Measurements from ENCODE around the gene MAGI2. TPM values are rescaled to one million over a fixed set of nuclear protein-coding genes. Genes with fewer than 3 reads are reported as not detected.
"Not testable (repeated sequence)": the region's sequence is repeated elsewhere in the genome, so short reads cannot be mapped to it uniquely, and the experiment has no call there.

Gene MAGI2
- total RNA-seq, 1 donor from 2014 or later = 8.0 TPM

DNA sequence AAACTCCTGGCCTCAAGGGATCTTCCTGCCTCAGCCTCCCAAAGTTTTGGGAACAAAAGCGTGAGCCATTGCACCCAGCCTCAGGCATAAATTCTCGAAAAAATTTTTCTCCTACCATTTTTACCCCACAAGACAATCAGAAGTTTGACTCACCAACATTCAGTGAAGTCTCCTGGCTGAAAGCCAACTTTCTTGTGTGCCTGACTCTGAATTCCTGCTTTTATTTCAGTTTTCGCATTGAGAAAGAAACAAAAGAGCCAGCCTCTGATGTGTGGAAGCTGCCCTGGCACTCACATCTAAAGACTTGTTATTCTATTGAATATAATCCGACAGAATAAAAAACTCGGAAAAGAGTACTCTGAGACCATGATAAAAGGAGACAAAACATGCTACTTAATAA, 402.9 kb downstream of the MAGI2 start:
- DNase-seq = peak; percentile 29

DNA sequence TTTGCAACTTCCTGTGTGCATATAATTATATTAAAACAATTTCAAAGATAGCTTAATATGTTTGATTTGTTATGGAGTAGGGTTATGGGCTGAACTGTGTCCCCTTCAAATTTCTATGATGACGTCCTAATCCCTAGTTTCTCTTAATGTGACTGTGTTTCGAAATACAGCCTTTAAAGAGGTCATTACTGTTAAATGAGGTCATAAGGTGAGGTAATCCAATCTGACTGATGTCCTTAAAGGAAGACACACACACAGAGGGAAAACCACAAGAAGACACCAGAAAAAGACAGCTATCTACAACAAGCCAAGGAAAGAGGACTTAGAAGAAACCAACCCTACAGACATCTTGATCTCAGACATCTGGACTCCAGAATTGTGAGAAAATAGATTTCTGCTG, 407.4 kb downstream of the MAGI2 start:
- no peak for DNase-seq

GRCh38 chr7:79037001-79037400, 416.5 kb downstream of the MAGI2 start:
- DNase-seq = no peak

DNA sequence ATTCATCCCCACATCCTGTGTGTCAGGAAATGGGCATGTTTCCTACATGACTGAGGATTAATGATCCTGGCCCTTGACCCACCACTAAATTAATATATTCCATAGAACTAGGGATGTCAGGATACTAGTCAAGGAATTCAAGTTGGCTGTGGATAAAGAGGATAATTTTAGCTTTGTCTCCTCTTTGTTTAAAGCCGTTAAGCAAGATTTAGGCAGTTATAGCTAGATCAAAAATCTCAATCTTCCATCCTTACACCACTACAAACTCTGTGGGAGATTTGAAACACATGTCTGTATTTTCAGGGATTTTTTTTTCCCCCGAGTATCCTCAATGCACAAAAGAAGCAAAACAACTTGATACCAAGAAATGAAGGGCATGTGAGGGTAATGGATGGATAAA, 417.1 kb downstream of the MAGI2 start:
- DNase-seq = no peak

GRCh38 chr7:79035858-79036257, 417.6 kb downstream of the MAGI2 start:
- no peak for DNase-seq

GRCh38 chr7:79034730-79035129, 418.7 kb downstream of the MAGI2 start:
- no peak for DNase-seq

DNA sequence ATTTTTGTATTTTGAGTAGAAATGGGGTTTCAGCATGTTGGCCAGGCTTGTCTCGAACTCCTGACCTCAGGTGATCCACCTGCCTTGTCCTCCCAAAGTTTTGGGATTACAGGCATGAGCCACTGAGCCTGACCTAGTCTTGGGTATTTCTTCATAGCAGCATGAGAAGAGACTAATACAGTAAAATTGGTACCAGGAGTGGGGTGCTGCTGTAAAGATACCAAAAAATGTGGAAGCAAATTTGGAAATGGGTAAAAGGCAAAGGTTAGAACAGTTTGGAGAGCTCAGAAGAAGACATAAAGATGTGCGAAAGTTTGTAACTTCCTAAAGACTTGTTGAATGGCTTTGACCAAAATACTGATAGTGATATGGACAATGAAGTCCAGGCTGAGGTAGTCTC, 433.8 kb downstream of the MAGI2 start:
- DNase-seq = not testable (repeated sequence)

GRCh38 chr7:79011921-79012320, 441.5 kb downstream of the MAGI2 start:
- DNase-seq = no peak

GRCh38 chr7:79009647-79010046, 443.8 kb downstream of the MAGI2 start:
- no peak for DNase-seq

DNA sequence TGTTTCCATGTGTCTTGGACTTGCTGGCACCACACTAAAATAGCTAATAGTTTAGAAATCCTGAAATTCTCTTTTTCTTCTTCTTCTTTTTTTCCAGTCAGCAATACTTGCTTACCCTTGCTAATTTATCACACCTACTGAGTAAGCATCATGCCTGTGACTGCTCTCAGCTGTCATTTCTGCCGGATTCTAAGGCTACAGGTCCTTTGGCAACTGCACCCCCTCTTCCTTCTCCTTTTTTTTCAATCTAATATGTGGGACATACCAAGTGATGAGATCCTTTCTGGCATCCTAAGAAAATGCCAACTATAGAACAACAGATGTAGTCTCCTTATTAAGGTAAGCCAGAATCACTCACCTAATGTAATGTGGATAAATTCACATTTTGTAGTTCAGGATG, 444.7 kb downstream of the MAGI2 start:
- no peak for DNase-seq

DNA sequence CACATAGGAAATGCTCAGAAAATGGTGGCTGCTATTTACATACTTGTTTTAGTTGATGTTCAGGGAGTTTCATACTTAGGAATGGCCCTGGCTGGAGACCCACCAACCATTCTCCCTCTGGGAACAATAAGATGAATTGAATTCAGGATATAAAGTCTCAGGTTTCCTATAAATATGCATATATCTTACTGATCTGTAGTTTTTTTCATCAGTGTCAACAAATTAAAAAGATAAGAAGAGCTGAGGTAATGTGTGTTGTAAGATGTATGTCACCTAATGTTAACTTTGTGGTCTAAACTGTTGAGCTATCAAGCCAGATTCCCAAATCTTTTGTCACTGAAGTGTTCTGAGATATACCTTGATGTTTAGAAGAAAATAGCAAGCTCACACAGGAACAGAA, 457.5 kb downstream of the MAGI2 start:
- DNase-seq = no peak

DNA sequence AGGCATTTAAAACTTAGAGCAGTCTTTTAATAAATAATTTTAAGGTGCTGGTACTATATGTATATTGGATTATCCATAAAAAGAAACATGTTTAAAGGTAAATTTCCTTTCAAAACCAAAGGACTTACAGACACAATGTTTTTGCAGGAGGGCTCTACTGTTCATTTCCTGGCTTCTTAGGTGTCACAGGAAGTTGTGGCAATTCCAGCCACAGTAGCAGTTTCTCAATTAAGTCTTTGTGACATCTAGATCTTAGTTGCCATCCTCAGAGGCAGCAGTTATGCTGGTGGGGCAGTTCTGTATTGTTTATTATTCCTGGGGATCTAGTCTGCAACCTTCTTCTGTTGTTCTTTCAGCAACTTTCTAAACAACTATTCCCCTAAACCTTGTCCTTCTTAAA, 460.1 kb downstream of the MAGI2 start:
- DNase-seq = no peak

DNA sequence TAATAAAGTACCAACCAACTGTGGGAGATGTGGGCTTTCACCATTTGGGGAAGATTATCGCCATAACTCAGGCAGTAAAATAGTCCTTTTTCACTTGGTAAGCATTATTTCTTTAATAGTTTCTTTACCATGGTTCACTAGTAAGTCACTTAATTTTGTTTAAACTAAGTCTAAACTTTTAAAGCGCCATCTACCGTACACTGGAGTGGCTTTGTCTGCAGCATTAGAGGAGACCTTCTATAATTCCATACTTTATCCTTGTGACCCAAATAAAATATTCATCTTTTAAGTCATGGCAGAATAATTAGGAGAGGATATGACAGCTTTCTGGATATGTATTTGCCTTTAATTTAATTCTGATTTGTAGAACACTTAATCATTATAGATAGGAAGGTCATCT, 468.0 kb downstream of the MAGI2 start:
- no peak for DNase-seq

- no peak for DNase-seq
Observed at GRCh38 chr7:78983483-78983882, 470.0 kb downstream of the MAGI2 start.

- no peak for DNase-seq
Observed at GRCh38 chr7:78970440-78970916, 483.0 kb downstream of the MAGI2 start.

DNA sequence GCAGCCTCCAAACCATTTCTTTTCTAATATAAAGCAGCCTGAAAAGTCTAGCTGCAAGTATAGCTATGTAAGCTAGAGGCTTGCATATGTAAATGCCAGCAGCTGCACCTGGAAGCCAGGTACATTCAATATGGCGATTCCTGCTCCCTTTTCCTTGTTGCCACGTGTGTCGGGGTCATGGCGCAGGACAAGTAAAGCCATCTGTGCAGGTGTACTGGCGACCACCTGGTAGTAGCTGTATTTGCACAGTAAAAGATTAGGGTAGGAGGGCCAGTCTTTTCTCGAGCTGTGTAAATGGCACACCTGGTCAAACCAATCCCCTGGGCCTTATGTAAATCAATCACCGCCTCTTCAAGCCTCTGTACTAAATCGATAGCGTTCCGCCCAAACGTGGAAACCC, 484.5 kb downstream of the MAGI2 start:
- DNase-seq = no peak

GRCh38 chr7:78967561-78967960, 485.9 kb downstream of the MAGI2 start:
- DNase-seq = not testable (repeated sequence)

DNA sequence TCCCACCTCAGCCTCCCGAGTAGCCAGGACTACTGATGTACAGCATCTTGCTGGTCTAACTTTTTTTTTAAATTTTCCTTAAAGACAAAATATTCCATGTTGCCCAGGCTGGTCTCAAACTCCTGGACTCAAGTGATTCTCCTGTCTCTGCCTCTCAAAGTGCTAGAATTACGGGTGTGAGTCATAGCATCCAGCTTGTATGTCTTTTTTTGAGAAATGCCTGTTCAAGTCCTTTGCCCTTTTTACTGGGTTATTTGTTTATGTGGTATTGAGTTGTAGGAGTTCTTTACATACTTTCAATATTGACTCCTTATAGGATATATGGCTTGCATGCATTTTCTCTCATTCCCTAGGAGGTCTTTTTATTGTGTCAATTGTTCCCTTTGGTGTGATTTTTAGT, 486.4 kb downstream of the MAGI2 start:
- no peak for DNase-seq

DNA sequence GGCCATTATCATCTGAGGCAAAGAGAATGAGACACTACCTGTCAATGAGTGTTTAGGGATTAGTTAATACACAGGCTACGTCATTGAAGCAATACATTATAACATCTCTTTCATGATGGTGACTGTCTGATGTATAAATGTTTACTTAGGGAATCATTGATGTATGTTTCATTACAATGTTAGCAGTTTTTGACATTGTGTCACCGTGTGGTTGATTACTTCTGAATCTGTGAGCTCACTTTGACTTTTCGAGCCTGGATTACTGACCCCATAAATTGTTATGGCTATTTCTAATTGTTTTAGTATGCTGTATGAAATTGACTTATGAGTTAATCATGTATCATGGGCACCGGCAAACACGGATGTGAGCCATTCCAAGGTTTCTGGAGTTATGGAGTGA, 494.0 kb downstream of the MAGI2 start:
- no peak for DNase-seq

GRCh38 chr7:78955329-78955728, 498.1 kb downstream of the MAGI2 start:
- no peak for DNase-seq

GRCh38 chr7:78953726-78954363, 499.6 kb downstream of the MAGI2 start:
- DNase-seq = no peak

DNA sequence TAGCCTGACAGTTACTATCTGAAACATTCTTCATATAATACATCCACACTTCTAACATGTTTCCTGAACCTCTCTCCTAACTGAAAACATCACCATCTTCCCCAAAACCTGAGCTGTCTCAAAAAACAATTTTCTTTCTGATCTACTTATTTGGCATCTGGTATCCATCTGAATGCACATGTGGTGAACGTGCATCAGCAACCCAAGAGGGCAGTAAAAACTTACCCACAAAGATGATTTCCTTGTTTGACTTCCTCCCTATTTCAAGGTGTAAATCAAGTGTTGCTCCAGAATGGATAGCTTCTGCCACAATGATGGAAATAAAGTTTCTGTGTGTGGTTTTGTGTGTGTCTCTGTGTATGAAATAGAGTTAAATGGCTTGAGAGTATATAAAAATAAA, 500.4 kb downstream of the MAGI2 start:
- no peak for DNase-seq

DNA sequence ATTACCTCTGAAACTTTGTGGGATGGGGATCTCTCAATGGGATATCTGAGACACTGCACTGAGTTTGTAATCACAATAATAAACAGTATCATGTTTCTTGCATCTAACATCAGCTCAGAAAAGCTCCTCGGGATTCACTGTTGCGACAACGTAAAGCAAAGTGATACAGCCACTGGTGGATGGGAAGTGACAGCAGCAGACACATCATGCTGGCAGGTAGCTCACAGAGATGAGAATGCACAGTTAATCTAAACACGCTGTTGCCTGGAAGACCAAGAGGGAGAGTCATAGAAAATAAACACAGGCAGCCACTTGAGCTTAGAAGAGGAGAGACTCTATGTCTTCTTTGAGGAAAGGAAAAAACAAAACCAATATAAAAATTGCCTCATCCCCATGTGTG, 513.8 kb downstream of the MAGI2 start:
- DNase-seq = no peak

DNA sequence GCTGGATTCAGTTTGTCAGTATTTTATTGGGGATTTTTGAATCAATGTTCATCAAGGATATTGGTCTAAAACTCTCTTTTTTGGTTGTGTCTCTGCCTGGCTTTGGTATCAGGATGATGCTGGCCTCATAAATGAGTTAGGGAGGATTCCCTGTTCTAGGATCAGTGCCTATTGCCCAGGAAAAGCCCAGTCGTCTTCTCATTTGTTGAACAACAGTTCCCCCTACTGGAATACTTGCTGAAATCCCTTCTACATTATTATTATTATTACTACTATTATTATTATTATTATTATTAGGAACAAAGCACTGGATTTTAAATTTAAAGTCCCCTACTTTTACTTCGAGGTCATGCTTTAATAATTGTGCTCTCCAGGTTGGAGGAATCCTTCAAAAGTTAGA, 528.9 kb downstream of the MAGI2 start:
- no peak for DNase-seq

GRCh38 chr7:78912781-78913180, 540.7 kb downstream of the MAGI2 start:
- peak; percentile 17 for DNase-seq

All from tongue (tissue), 2 donors.